Panc1 (cell line): Measurements from ENCODE around the gene GALNT18. TPM values are rescaled to one million over a fixed set of nuclear protein-coding genes. Genes with fewer than 3 reads are reported as not detected.

Source experiments
- ATAC-seq: fragments of 200-7000 bp; cut with Tn5 transposase; 2 replicates; pipeline ENCODE4 v1.9.1; 2020; ENCODE audit warnings: mild to moderate bottlenecking, moderate library complexity
- BruUV-seq: library from RNA; stranded (reverse); fragments of 400-500 nt; replicated peaks from 2 replicates; lab custom pipeline; 2021; lab: Mats Ljungman, UMichigan
- CTCF ChIA-PET: fragments of 300-600 bp; sonication (Branson Sonifier 250); formaldehyde crosslinking; loops from one replicate; lab custom pipeline; 2022; ENCODE audit warnings: antibody characterized with exemption; lab: Charles Lee
- POLR2A ChIA-PET: fragments of 300-600 bp; sonication (Branson Sonifier 250); formaldehyde crosslinking; loops from one replicate; lab custom pipeline; 2022; ENCODE audit warnings: antibody characterized with exemption; lab: Charles Lee
- DNase-seq: peaks from one replicate; pipeline ENCODE4 v3.0.0-alpha.2; 2010; ENCODE audit warnings: low read depth, low spot score
- H3K27ac ChIP-seq: 2 replicates; pipeline ENCODE4 v1.5.1; 2011; ENCODE audit warnings: mild to moderate bottlenecking, low read length, inconsistent platforms
- H3K27me3 ChIP-seq: fragments of 200-500 bp; sonication (Bioruptor generic); 2 replicates; pipeline ENCODE4 v1.6.0; 2014; ENCODE audit warnings: low read length, inconsistent platforms; ENCODE audit not compliant: control insufficient read depth, insufficient read depth
- H3K36me3 ChIP-seq: fragments of 200-500 bp; sonication (Bioruptor generic); 2 replicates; pipeline ENCODE4 v1.5.1; 2014; ENCODE audit warnings: inconsistent platforms, mild to moderate bottlenecking, low read length, moderate library complexity; ENCODE audit not compliant: control insufficient read depth, insufficient read depth
- H3K4me1 ChIP-seq: 2 replicates; pipeline ENCODE4 v1.5.1; 2011; ENCODE audit warnings: inconsistent platforms, mild to moderate bottlenecking, low read length, moderate library complexity; ENCODE audit not compliant: control insufficient read depth, insufficient read depth
- H3K4me3 ChIP-seq, 2 experiments: 2 replicates each; pipeline ENCODE4 v1.5.1; 2011 to 2012; ENCODE audit warnings: low read depth in 2 of 2, low read length in 2 of 2, mild to moderate bottlenecking in 2 of 2, inconsistent platforms in 1 of 2, moderate library complexity in 1 of 2
- H3K9me3 ChIP-seq: fragments of 200-500 bp; sonication (Bioruptor generic); 2 replicates; pipeline ENCODE4 v1.5.1; 2014; ENCODE audit warnings: low read depth, mild to moderate bottlenecking, inconsistent platforms, low read length, moderate library complexity; ENCODE audit not compliant: control insufficient read depth, insufficient read depth
- POLR2AphosphoS5 ChIP-seq: IDR thresholded peaks from 2 replicates; pipeline ENCODE4 v1.6.1; 2012; ENCODE audit warnings: mild to moderate bottlenecking, low read depth, low read length, moderate library complexity
- SIN3A ChIP-seq: IDR thresholded peaks from 2 replicates; pipeline ENCODE4 v1.6.1; 2012; ENCODE audit warnings: low read depth, mild to moderate bottlenecking, low read length, moderate library complexity, borderline replicate concordance; ENCODE audit not compliant: insufficient read depth
- TCF7L2 ChIP-seq: IDR thresholded peaks from 2 replicates; pipeline ENCODE4 v1.6.1; 2011; ENCODE audit warnings: mild to moderate bottlenecking, low read depth, low read length, inconsistent platforms
- in situ Hi-C: cut with HindIII; loops from 2 replicates; pipeline ENCODE4 v1.10.0; 2016; ENCODE audit warnings: low sequenced_read_pairs, low pct_unique_long_range_greater_than_20kb
- intact Hi-C: fragments of 100-400 bp; cut with micrococcal nuclease; formaldehyde crosslinking; loops from one replicate; pipeline ENCODE4 v1.10.0; 2022; ENCODE audit not compliant: unreplicated experiment
- total RNA-seq: library from RNA; stranded (reverse); gene quantifications from one replicate; pipeline ENCODE4 v1.2.1, GENCODE V29; 2021; ENCODE audit not compliant: unreplicated experiment
- TF ChIP-seq, protein P1 (sequence below): fragments of 450-650 bp; IDR thresholded peaks from 2 replicates; pipeline ENCODE4 v1.5.1; 2017; ENCODE audit warnings: mild to moderate bottlenecking
- TF ChIP-seq, protein P2 (sequence below), 2 experiments: IDR thresholded peaks; 2 replicates each; pipeline ENCODE4 v1.6.1; 2011 to 2012; ENCODE audit warnings: low read depth in 2 of 2, control low read depth in 1 of 2, low read length in 1 of 2, mild to moderate bottlenecking in 1 of 2, moderate library complexity in 1 of 2; ENCODE audit not compliant: insufficient read depth in 1 of 2

GALNT18 gene
- total RNA-seq, 1 experiment from 2014 or later, result 8.6 TPM

DNA sequence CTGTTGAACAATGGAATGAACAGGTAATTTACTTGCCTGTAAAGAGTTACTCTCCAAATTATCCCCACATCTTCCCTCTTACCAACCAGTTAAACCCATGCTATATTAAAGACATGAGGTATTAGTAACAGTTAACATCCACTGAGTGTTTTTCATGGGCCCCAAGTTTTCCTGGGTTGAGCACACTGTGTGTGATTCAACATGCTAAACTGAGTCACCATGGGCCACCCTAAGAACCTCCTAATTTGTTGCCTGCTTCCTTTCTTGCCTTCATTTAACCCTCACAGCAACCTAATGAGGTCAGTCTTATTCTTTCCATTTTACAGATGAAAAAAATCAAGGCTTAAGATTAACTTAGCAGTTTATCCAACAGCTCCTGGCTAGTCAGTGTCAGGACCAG lies 51.0 kb downstream of the GALNT18 start:
- ChIA-PET POLR2A (no interaction called here), CTCF (no interaction called here)
- in situ Hi-C loops (no loop called here), intact Hi-C loops (no loop called here)
- Histone ChIP-seq H3K4me1 (no peaks in the 10 kb centered on the region), H3K36me3 (no peaks in the 10 kb centered on the region), H3K4me3 (no peak overlapping the region), H3K27me3 (no peaks in the 10 kb centered on the region), H3K9me3 (no peaks in the 10 kb centered on the region), H3K27ac (no peak overlapping the region)
- ATAC-seq (no peak), DNase-seq (no peak)
- no TSS peak for BruUV-seq
- no peak for TF ChIP-seq TCF7L2
- TF ChIP-seq SIN3A, result no peak
- TF ChIP-seq, protein P1, sequence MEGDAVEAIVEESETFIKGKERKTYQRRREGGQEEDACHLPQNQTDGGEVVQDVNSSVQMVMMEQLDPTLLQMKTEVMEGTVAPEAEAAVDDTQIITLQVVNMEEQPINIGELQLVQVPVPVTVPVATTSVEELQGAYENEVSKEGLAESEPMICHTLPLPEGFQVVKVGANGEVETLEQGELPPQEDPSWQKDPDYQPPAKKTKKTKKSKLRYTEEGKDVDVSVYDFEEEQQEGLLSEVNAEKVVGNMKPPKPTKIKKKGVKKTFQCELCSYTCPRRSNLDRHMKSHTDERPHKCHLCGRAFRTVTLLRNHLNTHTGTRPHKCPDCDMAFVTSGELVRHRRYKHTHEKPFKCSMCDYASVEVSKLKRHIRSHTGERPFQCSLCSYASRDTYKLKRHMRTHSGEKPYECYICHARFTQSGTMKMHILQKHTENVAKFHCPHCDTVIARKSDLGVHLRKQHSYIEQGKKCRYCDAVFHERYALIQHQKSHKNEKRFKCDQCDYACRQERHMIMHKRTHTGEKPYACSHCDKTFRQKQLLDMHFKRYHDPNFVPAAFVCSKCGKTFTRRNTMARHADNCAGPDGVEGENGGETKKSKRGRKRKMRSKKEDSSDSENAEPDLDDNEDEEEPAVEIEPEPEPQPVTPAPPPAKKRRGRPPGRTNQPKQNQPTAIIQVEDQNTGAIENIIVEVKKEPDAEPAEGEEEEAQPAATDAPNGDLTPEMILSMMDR, result no peak
- TF ChIP-seq POLR2AphosphoS5, result no peak
- TF ChIP-seq, protein P2, sequence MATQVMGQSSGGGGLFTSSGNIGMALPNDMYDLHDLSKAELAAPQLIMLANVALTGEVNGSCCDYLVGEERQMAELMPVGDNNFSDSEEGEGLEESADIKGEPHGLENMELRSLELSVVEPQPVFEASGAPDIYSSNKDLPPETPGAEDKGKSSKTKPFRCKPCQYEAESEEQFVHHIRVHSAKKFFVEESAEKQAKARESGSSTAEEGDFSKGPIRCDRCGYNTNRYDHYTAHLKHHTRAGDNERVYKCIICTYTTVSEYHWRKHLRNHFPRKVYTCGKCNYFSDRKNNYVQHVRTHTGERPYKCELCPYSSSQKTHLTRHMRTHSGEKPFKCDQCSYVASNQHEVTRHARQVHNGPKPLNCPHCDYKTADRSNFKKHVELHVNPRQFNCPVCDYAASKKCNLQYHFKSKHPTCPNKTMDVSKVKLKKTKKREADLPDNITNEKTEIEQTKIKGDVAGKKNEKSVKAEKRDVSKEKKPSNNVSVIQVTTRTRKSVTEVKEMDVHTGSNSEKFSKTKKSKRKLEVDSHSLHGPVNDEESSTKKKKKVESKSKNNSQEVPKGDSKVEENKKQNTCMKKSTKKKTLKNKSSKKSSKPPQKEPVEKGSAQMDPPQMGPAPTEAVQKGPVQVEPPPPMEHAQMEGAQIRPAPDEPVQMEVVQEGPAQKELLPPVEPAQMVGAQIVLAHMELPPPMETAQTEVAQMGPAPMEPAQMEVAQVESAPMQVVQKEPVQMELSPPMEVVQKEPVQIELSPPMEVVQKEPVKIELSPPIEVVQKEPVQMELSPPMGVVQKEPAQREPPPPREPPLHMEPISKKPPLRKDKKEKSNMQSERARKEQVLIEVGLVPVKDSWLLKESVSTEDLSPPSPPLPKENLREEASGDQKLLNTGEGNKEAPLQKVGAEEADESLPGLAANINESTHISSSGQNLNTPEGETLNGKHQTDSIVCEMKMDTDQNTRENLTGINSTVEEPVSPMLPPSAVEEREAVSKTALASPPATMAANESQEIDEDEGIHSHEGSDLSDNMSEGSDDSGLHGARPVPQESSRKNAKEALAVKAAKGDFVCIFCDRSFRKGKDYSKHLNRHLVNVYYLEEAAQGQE (IDR thresholded peaks at IDR 0.05; ENCODE audit: insufficient read depth in 1 of 2, low read depth in 2 of 2, low read length in 1 of 2), result no peak

DNA sequence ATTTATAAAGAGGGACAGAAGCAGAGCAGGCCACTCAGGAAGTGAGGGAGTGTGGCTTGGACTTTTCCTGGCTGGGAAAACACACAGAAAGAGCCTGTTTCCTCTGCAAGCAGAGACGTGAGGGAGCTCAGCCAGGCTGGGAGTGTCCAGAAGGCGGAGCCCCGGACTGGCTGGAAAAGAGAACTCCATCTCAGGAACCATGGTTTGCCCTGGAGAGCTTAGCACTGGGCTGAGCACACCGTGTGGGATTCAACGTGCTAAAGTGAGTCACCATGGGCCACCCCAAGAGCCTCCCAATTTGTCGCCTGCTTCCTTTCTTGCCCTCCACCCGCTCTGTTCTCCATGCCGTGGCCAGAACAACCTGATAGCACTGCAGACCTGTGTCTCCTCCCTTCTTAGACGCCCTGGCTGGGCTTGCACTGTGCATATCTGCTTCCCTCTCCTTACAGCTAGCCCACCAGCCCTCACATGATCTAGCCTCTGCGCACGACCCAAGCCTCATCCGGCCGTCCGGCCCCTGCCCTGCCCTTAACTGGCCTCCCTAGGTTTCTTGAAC lies 51.8 kb downstream of the GALNT18 start:
- DNase-seq (no peak), ATAC-seq (peak; percentile 80)
- no TSS peak for BruUV-seq
- in situ Hi-C loops, result no loop called here
- H3K4me3 ChIP-seq, result no peak overlapping the region
- H3K9me3 ChIP-seq, result no peaks in the 10 kb centered on the region
- no peaks in the 10 kb centered on the region for H3K36me3 ChIP-seq
- H3K27ac ChIP-seq, result 0 out of 2 replicates have a peak overlapping the region, but pooled peaks have one; percentile 29
- no peaks in the 10 kb centered on the region for H3K4me1 ChIP-seq
- ChIA-PET CTCF (no interaction called here), POLR2A (no interaction called here)
- TF ChIP-seq, protein P2 (IDR thresholded peaks at IDR 0.05; ENCODE audit: insufficient read depth in 1 of 2, low read depth in 2 of 2, low read length in 1 of 2), result no peak
- TF ChIP-seq POLR2AphosphoS5 (no peak), TCF7L2 (no peak), SIN3A (no peak)
- TF ChIP-seq, protein P1, result no peak
- no peaks in the 10 kb centered on the region for H3K27me3 ChIP-seq
- intact Hi-C loops, result no loop called here
